ENCODE data around the gene ACTR3C. TPM values are rescaled to one million over a fixed set of nuclear protein-coding genes. Genes with fewer than 3 reads are reported as not detected.
"Not testable (repeated sequence)": the region's sequence is repeated elsewhere in the genome, so short reads cannot be mapped to it uniquely, and the experiment has no call there.

ACTR3C gene
- total and polyA plus RNA-seq, 9 donors = 0.36 to 2.4 (median 1.3) TPM

- H3K9me3 ChIP-seq (replicated peaks; ENCODE audit: control insufficient read depth, low read depth, low read length) = no peaks in the 10 kb centered on the region
- peaks cover 9% of the 10 kb centered on the region for H3K4me1 ChIP-seq (ENCODE audit: control insufficient read depth, insufficient read depth, low read length)
- H3K36me3 ChIP-seq (ENCODE audit: control insufficient read depth, insufficient read depth, low read length) = no peaks in the 10 kb centered on the region
- WGBS (ENCODE audit: insufficient coverage) = 94% methylated on average over 6 of the region's 6 CpGs
- H3K27me3 ChIP-seq (ENCODE audit: control insufficient read depth, insufficient read depth, low read length) = no peaks in the 10 kb centered on the region
- no peak overlapping the region for H3K27ac ChIP-seq (ENCODE audit: low read length)
- DNase-seq = no peak
- H3K4me3 ChIP-seq (ENCODE audit: low read length) = no peak overlapping the region
Observed at GRCh38 chr7:150313870-150314269, 9.5 kb downstream of the ACTR3C start.

DNA sequence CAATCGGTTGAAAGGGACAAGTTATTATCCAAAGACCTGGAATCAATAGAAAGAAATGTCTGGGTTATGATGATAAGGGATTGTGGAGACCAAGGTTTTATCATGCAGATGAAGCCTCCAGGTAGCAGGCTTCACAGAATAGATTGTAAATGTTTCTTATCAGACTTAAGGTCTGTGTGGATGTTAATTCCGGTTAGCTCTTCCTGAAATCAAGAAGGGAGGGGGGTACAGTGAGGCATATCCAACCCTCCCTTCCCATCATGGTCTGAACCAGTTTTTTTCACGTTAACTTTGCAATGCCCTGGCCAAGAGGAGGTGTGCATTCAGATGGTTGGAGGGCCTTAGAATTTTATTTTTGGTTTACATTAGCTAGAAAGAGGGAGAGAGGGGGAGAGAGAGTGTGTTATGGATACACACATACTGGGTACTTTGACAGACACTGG, 10.0 kb downstream of the ACTR3C start:
- Histone ChIP-seq H3K4me1 (ENCODE audit: control insufficient read depth, insufficient read depth, low read length) (peaks cover 9% of the 10 kb centered on the region), H3K4me3 (ENCODE audit: low read length) (no peak overlapping the region), H3K9me3 (replicated peaks; ENCODE audit: control insufficient read depth, low read depth, low read length) (no peaks in the 10 kb centered on the region), H3K36me3 (ENCODE audit: control insufficient read depth, insufficient read depth, low read length) (no peaks in the 10 kb centered on the region), H3K27me3 (ENCODE audit: control insufficient read depth, insufficient read depth, low read length) (no peaks in the 10 kb centered on the region), H3K27ac (ENCODE audit: low read length) (no peak overlapping the region)
- no peak for DNase-seq
- WGBS (ENCODE audit: insufficient coverage) = 83% methylated on average over 2 of the region's 3 CpGs

- H3K4me3 ChIP-seq (ENCODE audit: low read length); H3K9me3 ChIP-seq (replicated peaks; ENCODE audit: control insufficient read depth, low read depth, low read length); H3K4me1 ChIP-seq (ENCODE audit: control insufficient read depth, insufficient read depth, low read length); H3K27ac ChIP-seq (ENCODE audit: low read length); H3K27me3 ChIP-seq (ENCODE audit: control insufficient read depth, insufficient read depth, low read length); DNase-seq; H3K36me3 ChIP-seq (ENCODE audit: control insufficient read depth, insufficient read depth, low read length): not testable (repeated sequence)
- WGBS (ENCODE audit: insufficient coverage) = 40% methylated on average over 2 of the region's 7 CpGs
Observed at GRCh38 chr7:150312649-150313366, 10.5 kb downstream of the ACTR3C start.

DNA sequence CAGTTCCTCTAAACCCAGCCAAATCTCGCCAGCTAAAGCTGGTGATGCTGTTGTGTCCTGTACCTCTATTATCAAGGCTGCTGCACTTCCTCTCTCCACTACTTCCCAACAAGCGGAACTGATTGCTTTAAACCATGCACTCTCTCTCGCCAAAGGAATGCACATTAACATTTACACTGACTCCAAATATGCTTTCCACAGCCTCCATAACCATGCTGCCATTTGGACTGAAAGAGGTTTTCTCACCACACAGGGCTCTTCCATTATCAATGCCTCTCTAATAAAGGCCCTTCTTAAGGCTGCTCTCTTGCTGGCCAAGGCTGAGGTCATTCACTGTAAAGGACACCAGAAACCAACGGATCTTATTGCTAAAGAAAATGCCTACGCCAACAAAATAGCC, 11.6 kb downstream of the ACTR3C start:
- H3K36me3 ChIP-seq (ENCODE audit: control insufficient read depth, insufficient read depth, low read length) = no peaks in the 10 kb centered on the region
- peak; percentile 44 for DNase-seq
- WGBS (ENCODE audit: insufficient coverage) = 60% methylated on average over 5 of the region's 5 CpGs
- H3K27ac ChIP-seq (ENCODE audit: low read length) = peak overlapping the region; percentile 24
- H3K4me3 ChIP-seq (ENCODE audit: low read length) = no peak overlapping the region
- no peaks in the 10 kb centered on the region for H3K27me3 ChIP-seq (ENCODE audit: control insufficient read depth, insufficient read depth, low read length)
- H3K9me3 ChIP-seq (replicated peaks; ENCODE audit: control insufficient read depth, low read depth, low read length) = no peaks in the 10 kb centered on the region
- H3K4me1 ChIP-seq (ENCODE audit: control insufficient read depth, insufficient read depth, low read length) = peaks cover 9% of the 10 kb centered on the region

DNA sequence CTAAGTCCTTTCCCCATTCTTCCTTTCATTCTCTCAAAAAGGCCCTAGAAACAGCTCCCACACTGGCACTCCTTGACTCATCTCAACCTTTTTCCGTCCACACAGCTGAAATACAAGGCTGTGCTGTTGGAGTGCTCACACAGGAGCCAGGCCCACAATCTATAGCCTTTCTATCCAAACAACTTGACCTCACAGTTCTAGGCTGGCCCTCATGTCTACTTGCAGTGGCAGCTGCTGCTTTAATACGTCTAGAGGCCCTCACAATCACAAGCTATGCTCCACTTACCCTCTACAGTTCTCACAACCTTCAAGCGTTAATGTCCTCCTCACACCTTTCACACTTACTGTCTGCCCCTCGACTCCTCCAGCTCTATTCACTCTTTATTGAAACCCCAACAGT, 12.2 kb downstream of the ACTR3C start:
- Histone ChIP-seq H3K4me1 (ENCODE audit: control insufficient read depth, insufficient read depth, low read length) (peaks cover 9% of the 10 kb centered on the region), H3K9me3 (replicated peaks; ENCODE audit: control insufficient read depth, low read depth, low read length) (no peaks in the 10 kb centered on the region), H3K4me3 (ENCODE audit: low read length) (no peak overlapping the region), H3K36me3 (ENCODE audit: control insufficient read depth, insufficient read depth, low read length) (no peaks in the 10 kb centered on the region), H3K27ac (ENCODE audit: low read length) (no peak overlapping the region), H3K27me3 (ENCODE audit: control insufficient read depth, insufficient read depth, low read length) (no peaks in the 10 kb centered on the region)
- 72% methylated on average over 4 of the region's 4 CpGs for WGBS (ENCODE audit: insufficient coverage)
- DNase-seq = no peak

DNA sequence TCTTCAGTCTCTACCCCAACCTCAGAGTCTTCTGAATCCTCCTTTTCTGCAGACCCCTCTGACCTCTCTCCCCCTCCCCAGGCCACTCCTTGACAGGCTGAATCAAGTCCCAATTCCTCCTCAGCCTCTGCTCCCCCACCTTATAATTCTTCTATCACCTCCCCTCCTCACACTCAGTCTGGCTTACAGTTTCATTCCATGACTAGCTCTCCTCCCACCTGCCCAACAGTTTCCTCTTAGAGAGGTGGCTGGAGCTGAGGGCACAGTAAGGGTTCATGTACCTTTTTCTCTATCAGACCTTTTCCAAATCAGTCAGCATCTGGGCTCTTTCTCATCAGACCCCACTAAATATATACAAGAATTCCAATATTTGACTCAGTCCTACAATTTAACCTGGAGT, 14.8 kb downstream of the ACTR3C start:
- DNase-seq = no peak
- no peaks in the 10 kb centered on the region for H3K36me3 ChIP-seq (ENCODE audit: control insufficient read depth, insufficient read depth, low read length)
- no peak overlapping the region for H3K27ac ChIP-seq (ENCODE audit: low read length)
- H3K9me3 ChIP-seq (replicated peaks; ENCODE audit: control insufficient read depth, low read depth, low read length) = no peaks in the 10 kb centered on the region
- H3K4me1 ChIP-seq (ENCODE audit: control insufficient read depth, insufficient read depth, low read length) = peaks cover 9% of the 10 kb centered on the region
- H3K27me3 ChIP-seq (ENCODE audit: control insufficient read depth, insufficient read depth, low read length) = no peaks in the 10 kb centered on the region
- no peak overlapping the region for H3K4me3 ChIP-seq (ENCODE audit: low read length)

DNA sequence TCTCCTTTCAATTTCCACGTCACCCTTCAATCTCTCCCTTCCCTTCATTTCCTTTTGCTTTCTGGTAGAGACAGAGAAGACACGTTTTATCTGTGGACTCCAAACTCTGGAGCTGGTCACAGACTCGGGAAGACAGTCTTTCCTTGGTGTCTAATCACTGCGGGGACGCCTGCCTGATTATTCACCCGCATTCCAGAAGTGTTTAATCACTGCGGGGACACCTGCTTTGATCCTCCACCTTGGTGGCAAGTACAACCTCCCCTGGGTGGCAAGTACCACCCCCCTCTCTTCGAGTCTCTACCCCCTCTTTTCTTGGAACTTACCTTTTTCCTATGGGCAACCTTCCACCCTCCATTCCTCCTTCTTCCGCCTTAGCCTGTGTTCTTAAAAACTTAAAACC, 15.4 kb downstream of the ACTR3C start:
- 81% methylated on average over 9 of the region's 9 CpGs for WGBS (ENCODE audit: insufficient coverage)
- Histone ChIP-seq H3K4me3 (ENCODE audit: low read length) (no peak overlapping the region), H3K9me3 (replicated peaks; ENCODE audit: control insufficient read depth, low read depth, low read length) (no peaks in the 10 kb centered on the region), H3K4me1 (ENCODE audit: control insufficient read depth, insufficient read depth, low read length) (peaks cover 7% of the 10 kb centered on the region), H3K27ac (ENCODE audit: low read length) (no peak overlapping the region), H3K36me3 (ENCODE audit: control insufficient read depth, insufficient read depth, low read length) (no peaks in the 10 kb centered on the region), H3K27me3 (ENCODE audit: control insufficient read depth, insufficient read depth, low read length) (no peaks in the 10 kb centered on the region)
- DNase-seq = no peak

GRCh38 chr7:150307129-150307528, 16.2 kb downstream of the ACTR3C start:
- no peaks in the 10 kb centered on the region for H3K27me3 ChIP-seq (ENCODE audit: control insufficient read depth, insufficient read depth, low read length)
- no peaks in the 10 kb centered on the region for H3K36me3 ChIP-seq (ENCODE audit: control insufficient read depth, insufficient read depth, low read length)
- DNase-seq = no peak
- no peaks in the 10 kb centered on the region for H3K9me3 ChIP-seq (replicated peaks; ENCODE audit: control insufficient read depth, low read depth, low read length)
- WGBS (ENCODE audit: insufficient coverage) = 55% methylated on average over 1 of the region's 3 CpGs
- no peak overlapping the region for H3K27ac ChIP-seq (ENCODE audit: low read length)
- no peak overlapping the region for H3K4me3 ChIP-seq (ENCODE audit: low read length)
- H3K4me1 ChIP-seq (ENCODE audit: control insufficient read depth, insufficient read depth, low read length) = peaks cover 5% of the 10 kb centered on the region

DNA sequence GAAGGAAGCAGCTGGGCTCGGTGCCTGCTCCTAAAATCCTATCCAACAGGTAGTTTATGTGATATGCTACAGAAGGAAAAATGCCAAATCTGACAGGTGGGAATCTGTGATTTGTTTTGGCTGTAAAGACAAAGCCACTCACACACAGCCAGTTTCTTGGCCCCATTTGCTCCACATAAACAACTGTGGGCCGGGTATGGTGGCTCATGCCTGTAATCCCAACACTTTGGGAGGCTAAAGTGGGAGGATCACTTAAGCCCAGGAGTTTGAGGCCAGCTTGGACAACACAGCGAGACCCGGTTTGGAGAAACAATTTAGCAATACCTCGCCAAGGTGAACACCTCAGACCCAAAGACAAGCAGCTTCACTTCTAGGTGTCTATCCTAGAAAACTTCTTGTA, 17.0 kb downstream of the ACTR3C start:
- H3K4me3 ChIP-seq (ENCODE audit: low read length); H3K27ac ChIP-seq (ENCODE audit: low read length); H3K4me1 ChIP-seq (ENCODE audit: control insufficient read depth, insufficient read depth, low read length); H3K36me3 ChIP-seq (ENCODE audit: control insufficient read depth, insufficient read depth, low read length); DNase-seq; H3K9me3 ChIP-seq (replicated peaks; ENCODE audit: control insufficient read depth, low read depth, low read length); H3K27me3 ChIP-seq (ENCODE audit: control insufficient read depth, insufficient read depth, low read length): not testable (repeated sequence)
- 66% methylated on average over 2 of the region's 5 CpGs for WGBS (ENCODE audit: insufficient coverage)

GRCh38 chr7:150305903-150306284, 17.5 kb downstream of the ACTR3C start:
- not testable (repeated sequence) for H3K36me3 ChIP-seq (ENCODE audit: control insufficient read depth, insufficient read depth, low read length); H3K9me3 ChIP-seq (replicated peaks; ENCODE audit: control insufficient read depth, low read depth, low read length); H3K27me3 ChIP-seq (ENCODE audit: control insufficient read depth, insufficient read depth, low read length); DNase-seq; H3K4me1 ChIP-seq (ENCODE audit: control insufficient read depth, insufficient read depth, low read length); H3K4me3 ChIP-seq (ENCODE audit: low read length); H3K27ac ChIP-seq (ENCODE audit: low read length)
- no CpG with 5 or more reads among the region's 2 CpGs for WGBS (ENCODE audit: insufficient coverage)
